Medulla oblongata (tissue), 1 donor: Measurements from ENCODE around the gene OXCT1.
A peak's percentile ranks its signal among the peaks of the same experiment; 100 is the strongest.
"Not testable (repeated sequence)": the region's sequence is repeated elsewhere in the genome, so short reads cannot be mapped to it uniquely, and the experiment has no call there.

Experiments used
- DNase-seq: peaks from one replicate; pipeline ENCODE4 v3.0.0-alpha.2; 2015; ENCODE audit errors: extremely low spot score

Gene OXCT1

GRCh38 chr5:41874512-41875060, 4.4 kb upstream of the OXCT1 start:
- DNase-seq = no peak

DNA sequence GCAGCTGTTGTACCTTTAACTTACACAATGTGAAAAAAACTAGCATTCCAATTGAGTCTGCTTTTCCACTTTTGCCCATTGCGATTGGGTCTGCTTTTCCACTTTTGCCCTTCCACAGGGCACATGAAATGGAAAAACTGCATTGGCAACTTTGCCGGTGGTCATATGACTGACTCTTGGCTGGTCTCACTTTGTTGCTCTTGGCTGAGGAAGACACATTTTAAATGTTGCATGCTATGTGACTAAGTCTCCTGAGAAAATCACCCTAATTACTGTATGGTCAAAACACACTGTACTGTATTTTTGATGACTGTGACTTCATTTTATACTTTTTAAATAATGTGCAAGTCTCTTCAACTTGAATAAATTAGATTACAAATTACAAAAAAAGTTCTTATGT, 1.6 kb upstream of the OXCT1 start:
- DNase-seq = peak; percentile 76

DNA sequence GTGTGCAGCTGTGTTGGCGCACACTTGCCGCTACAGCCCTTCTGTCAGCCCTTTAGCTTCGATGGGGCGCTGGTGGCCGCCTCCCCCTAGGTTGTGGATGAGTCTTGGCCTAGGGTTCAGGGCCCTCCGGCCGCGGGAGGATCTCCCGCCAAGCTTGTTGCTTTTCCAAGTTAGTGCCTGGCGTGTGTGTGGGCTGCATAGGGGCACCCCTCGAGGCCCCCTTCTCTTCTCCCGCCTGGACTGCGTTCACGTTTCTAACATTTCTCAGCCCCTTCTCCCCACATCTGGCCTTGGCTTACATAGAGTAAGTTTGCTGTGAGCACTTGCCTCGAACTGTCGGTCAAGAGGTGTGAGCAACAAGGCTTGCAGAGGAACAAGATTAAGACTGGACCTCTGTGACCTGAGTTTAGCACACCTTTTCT, 413 bp upstream of the OXCT1 start:
- DNase-seq = no peak

- peak; percentile 58 for DNase-seq
Measured at GRCh38 chr5:41869151-41869723, 988 bp downstream of the OXCT1 start.

GRCh38 chr5:41863871-41864486, 6.2 kb downstream of the OXCT1 start:
- no peak for DNase-seq

- DNase-seq = no peak
Measured at GRCh38 chr5:41858890-41859289, 11.3 kb downstream of the OXCT1 start.

GRCh38 chr5:41857989-41858388, 12.2 kb downstream of the OXCT1 start:
- DNase-seq = no peak

DNA sequence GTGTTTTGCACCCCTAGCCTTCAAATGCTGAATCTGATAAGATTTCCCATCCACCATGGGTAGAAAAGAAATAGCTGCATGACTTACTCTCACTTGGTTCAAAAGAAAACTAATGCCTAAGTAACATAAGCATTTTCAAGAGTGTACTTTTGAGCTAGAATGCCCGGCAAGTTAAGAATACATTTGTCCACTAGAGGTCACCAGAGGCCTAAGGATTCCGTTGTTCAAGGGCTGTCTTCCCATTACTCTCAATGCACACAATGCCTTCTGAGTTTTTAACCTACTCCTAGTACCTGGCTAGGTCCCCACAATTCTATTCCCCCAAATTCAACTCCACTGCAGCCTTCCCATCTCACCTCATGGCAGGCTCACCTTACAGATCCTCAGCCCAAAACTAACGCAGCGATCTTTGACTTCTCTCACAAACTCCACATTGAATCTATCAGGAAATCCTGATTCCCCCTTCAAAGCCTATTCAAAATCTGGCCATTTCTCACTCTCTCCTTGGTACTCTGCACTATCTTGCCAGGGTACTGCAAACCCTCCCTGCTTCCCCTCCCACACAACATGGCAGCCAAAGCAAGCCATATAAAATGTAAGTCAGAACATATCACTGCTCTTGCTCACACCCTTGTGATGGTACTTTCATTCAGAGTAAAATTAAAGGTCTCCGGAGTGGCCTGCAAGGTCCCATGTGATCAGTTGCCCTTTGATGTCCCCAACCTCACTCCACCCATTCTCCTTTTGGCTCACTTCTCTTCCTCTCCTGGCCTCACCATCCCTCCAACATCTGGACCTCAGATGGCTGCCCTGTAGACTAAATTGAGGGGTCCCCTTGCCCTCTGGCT, 13.4 kb downstream of the OXCT1 start:
- DNase-seq = peak; percentile 92

GRCh38 chr5:41852293-41852692, 17.9 kb downstream of the OXCT1 start:
- no peak for DNase-seq

DNA sequence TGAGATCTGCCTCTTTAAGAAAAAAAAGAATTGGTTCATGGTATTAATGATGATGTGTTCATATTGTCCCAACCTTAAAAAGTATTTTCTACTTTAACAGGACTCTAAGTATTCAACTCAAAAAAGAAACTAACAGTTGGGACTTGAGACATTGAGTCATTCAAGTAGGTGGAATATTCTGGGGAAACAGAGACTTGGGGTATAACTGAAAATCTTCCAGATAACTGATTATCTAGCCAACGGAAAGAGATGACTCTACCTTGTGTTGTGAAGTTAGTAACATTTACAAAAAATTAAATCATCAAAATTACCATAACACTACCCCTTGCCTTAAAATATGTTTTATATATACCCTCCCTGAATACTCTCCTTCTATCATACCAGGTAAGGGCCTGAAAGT, 19.1 kb downstream of the OXCT1 start:
- no peak for DNase-seq

DNA sequence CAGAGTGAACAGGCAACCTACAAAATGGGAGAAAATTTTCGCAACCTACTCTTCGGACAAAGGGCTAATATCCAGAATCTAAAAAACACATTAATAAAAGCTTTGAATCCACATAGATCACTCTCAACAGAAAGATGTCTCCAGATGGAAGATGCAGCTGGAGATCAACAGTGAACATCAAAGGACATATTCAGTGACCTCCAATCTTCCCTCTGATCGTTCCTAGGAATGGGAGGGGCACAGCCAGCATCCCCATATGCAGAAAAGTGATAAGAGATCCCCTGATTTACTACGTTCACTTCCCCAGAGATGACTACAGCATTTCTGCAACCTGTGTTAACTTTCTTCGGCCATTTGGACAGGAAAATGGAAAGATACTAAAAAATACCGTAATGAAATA, 21.2 kb downstream of the OXCT1 start:
- no peak for DNase-seq

DNA sequence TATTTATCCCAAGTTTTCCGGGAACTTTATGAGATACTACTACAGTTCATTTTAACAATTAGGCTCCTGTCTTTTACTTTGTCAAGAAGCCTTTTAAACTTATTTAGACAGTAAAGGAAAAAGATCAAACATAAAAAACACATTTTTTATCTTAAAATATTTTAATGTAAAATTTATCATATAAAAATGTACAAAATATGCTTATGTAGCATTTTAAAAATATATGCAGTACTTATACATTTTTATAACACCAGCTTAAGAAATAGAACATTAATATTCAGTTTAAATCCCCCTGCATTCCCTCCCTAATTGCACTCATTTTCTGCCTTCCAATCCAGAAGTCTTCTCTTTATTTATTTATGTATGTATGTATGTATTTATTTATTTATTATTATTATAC, 24.5 kb downstream of the OXCT1 start:
- DNase-seq = not testable (repeated sequence)

GRCh38 chr5:41844502-41844901, 25.7 kb downstream of the OXCT1 start:
- DNase-seq = no peak

DNA sequence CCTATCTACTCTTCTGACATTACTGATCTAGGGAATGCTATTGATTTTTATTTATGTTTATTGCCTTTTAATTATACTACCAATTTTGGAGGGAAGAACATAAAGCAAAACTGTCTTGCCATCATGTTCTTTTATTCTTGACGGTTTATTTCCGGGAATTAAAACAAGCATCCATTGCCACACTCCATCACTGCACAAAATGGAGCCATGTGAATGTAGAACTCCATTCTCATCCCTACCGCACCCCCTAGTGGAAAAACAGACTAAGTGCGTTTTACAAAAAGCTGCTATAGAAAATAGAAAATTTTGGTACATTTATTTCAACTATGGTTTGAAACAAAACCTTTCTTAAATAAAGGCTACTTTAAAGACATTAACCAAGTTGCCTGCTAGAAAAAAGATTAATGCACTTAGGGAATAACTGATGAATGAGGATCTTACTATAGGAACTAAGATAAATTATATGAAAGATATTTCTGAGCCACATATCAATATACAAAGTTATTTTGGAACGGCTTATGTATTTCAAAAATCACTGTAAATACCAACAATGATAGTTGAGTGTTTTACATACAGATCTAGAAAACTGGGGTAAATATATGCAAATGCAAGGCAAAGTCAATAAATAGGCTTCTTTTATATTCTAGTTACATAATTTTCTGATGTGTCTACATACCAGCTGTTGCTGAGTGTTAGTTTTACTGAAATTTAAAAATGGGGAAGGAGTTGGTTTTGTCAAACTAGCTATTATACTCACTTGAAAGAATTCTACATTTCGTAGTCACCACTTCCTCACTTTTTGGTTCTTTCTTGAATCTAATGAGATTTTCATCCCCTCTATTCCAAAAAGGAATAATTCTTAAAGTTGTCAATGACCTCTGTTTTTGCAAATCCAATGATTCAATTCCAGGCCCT, 26.5 kb downstream of the OXCT1 start:
- peak; percentile 70 for DNase-seq

GRCh38 chr5:41842777-41843176, 27.4 kb downstream of the OXCT1 start:
- no peak for DNase-seq

DNA sequence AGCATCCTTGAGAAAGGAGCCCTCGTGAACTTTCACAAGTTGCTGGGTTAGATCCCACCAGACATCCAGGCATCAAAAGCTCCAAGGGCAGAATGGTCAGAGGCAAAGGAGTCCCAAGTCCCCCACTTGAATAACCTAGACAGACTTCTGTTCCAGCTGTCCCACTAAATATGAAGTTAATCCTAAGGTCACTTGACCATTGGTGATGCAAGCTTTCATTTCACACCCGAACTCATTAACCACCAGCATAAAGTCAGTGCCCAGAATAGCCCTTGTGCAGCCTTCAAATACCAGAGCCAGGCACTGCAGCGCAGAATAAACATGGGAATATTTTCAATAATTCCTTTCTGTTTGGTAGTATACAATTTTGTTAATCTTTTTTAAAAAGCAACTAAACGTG, 28.9 kb downstream of the OXCT1 start:
- DNase-seq = no peak

- DNase-seq = no peak
Measured at GRCh38 chr5:41840251-41840650, 30.0 kb downstream of the OXCT1 start.

GRCh38 chr5:41837793-41838192, 32.4 kb downstream of the OXCT1 start:
- DNase-seq = no peak

- peak; percentile 13 for DNase-seq
Measured at GRCh38 chr5:41835645-41836044, 34.6 kb downstream of the OXCT1 start.

DNA sequence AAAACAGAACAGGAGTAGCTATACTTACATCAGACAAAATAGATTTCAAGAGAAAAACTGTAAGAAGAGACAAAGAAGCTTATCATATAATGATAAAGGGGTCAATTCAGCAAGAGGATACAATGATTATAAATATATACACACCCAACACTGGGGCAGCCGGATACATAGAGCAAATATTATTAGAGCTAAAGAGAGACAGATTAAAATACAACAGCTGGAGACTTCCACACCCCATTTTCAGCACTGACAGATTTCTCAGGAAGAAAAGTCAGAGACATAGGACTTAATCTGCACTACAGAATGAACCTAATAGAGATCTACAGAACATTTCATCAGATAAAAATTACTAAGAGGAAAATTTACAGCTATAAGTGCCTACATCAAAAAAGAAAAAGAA, 35.7 kb downstream of the OXCT1 start:
- DNase-seq = no peak

- DNase-seq = no peak
Measured at GRCh38 chr5:41832430-41832829, 37.8 kb downstream of the OXCT1 start.

- no peak for DNase-seq
Measured at GRCh38 chr5:41831155-41831554, 39.1 kb downstream of the OXCT1 start.
